ENCODE results near the gene FRMPD2.
"Not testable (repeated sequence)": the region's sequence is repeated elsewhere in the genome, so short reads cannot be mapped to it uniquely, and the experiment has no call there.

The FRMPD2 gene

DNA sequence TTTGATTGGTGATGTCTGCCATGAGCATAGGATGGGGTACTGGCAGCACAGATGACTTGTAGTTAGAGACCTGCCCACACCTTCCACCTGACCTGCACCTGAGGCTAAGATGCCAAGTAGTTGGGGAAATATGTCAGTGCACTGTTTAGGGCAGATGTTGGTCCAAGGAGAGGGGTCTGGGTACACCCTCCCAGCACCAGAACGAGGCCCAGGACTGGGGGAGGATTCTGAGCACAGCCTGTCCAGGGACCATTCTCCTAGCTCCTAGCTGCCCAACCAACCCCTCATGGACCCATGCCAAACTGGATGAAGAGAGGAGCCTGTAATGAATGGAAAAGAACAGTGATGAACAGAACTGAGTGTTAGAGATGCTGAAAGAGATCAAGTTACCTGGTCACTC is 28.0 kb downstream of the FRMPD2 start:
- Histone ChIP-seq H3K4me3 (ENCODE audit: low read length, poor library complexity, severe bottlenecking) (no peak overlapping the region), H2AFZ (ENCODE audit: low read length) (no peak overlapping the region), H3F3A (ENCODE audit: low read depth) (no peaks in the 10 kb centered on the region), H3K36me3 (ENCODE audit: insufficient read depth, low read length) (no peaks in the 10 kb centered on the region), H3K79me2 (ENCODE audit: insufficient read depth, low read length) (no peaks in the 10 kb centered on the region), H3K9me3 (ENCODE audit: insufficient read depth, low read depth, low read length) (no peaks in the 10 kb centered on the region), H3K4me2 (ENCODE audit: low read depth, low read length, poor library complexity, severe bottlenecking) (no peak overlapping the region), H3K9ac (ENCODE audit: low read depth, low read length, poor library complexity, severe bottlenecking) (no peak overlapping the region), H3K9me2 (replicated peaks; ENCODE audit: low read depth, low read length) (no peaks in the 10 kb centered on the region), H4K20me1 (ENCODE audit: insufficient read depth, low read length, poor library complexity, severe bottlenecking) (no peaks in the 10 kb centered on the region), H3K27me3 (ENCODE audit: insufficient read depth, low read length, poor library complexity, severe bottlenecking) (no peaks in the 10 kb centered on the region), H3K4me1 (ENCODE audit: insufficient read depth, low read length, poor library complexity, severe bottlenecking) (no peaks in the 10 kb centered on the region)
- TF ChIP-seq, protein P1, sequence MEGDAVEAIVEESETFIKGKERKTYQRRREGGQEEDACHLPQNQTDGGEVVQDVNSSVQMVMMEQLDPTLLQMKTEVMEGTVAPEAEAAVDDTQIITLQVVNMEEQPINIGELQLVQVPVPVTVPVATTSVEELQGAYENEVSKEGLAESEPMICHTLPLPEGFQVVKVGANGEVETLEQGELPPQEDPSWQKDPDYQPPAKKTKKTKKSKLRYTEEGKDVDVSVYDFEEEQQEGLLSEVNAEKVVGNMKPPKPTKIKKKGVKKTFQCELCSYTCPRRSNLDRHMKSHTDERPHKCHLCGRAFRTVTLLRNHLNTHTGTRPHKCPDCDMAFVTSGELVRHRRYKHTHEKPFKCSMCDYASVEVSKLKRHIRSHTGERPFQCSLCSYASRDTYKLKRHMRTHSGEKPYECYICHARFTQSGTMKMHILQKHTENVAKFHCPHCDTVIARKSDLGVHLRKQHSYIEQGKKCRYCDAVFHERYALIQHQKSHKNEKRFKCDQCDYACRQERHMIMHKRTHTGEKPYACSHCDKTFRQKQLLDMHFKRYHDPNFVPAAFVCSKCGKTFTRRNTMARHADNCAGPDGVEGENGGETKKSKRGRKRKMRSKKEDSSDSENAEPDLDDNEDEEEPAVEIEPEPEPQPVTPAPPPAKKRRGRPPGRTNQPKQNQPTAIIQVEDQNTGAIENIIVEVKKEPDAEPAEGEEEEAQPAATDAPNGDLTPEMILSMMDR (conservative IDR thresholded peaks at IDR 0.05; ENCODE audit: low read length): no peak
- TF ChIP-seq EZH2phosphoT487 (IDR thresholded peaks at IDR 0.05; ENCODE audit: borderline replicate concordance): no peak

DNA sequence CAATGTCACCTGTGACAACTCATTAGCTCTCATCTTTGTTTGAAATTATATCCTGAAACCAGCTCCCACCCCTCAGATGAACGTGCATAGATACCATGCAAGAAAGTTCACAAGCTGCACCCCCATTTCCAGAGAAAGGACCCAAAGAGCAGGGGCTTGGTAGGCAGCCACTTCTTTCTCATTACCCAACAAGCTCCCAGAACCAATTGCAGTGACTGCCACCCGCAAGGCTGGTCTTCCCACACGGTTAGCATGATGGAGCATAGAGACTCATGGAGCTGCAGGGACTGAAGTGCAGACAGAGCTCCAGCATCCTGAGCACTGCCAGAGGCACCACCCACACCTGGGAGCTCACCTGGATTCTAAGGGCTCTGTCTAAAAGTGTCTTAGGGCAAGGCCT is 28.5 kb downstream of the FRMPD2 start:
- H3F3A ChIP-seq (ENCODE audit: low read depth): no peaks in the 10 kb centered on the region
- H3K27me3 ChIP-seq (ENCODE audit: insufficient read depth, low read length, poor library complexity, severe bottlenecking): no peaks in the 10 kb centered on the region
- no peak overlapping the region for H3K9ac ChIP-seq (ENCODE audit: low read depth, low read length, poor library complexity, severe bottlenecking)
- H3K9me3 ChIP-seq (ENCODE audit: insufficient read depth, low read depth, low read length): no peaks in the 10 kb centered on the region
- H3K4me1 ChIP-seq (ENCODE audit: insufficient read depth, low read length, poor library complexity, severe bottlenecking): no peaks in the 10 kb centered on the region
- H3K9me2 ChIP-seq (replicated peaks; ENCODE audit: low read depth, low read length): no peaks in the 10 kb centered on the region
- H3K4me3 ChIP-seq (ENCODE audit: low read length, poor library complexity, severe bottlenecking): no peak overlapping the region
- no peak overlapping the region for H2AFZ ChIP-seq (ENCODE audit: low read length)
- TF ChIP-seq, protein P1 (conservative IDR thresholded peaks at IDR 0.05; ENCODE audit: low read length): no peak
- no peak for TF ChIP-seq EZH2phosphoT487 (IDR thresholded peaks at IDR 0.05; ENCODE audit: borderline replicate concordance)
- no peaks in the 10 kb centered on the region for H3K36me3 ChIP-seq (ENCODE audit: insufficient read depth, low read length)
- H3K79me2 ChIP-seq (ENCODE audit: insufficient read depth, low read length): no peaks in the 10 kb centered on the region
- no peaks in the 10 kb centered on the region for H4K20me1 ChIP-seq (ENCODE audit: insufficient read depth, low read length, poor library complexity, severe bottlenecking)
- H3K4me2 ChIP-seq (ENCODE audit: low read depth, low read length, poor library complexity, severe bottlenecking): no peak overlapping the region

DNA sequence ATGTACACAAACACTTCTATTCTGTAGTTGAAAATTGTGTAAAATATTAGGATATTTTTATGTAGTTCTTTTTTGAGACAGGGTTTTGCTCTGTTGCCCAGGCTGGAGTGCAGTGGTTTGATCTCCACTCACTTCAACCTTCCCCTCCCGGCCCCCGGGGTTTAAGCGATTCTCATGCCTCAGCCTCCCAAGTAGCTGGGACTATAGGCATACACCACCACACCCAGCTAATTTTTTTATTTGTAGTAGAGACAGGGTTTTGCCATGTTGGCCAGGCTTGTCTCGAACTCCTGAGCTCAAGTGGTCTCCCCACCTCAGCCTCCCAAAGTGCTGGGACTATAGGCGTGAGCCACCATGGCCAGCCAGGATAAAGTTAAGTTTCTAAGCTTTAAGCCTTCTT is 30.6 kb downstream of the FRMPD2 start:
- H3K27me3 ChIP-seq (ENCODE audit: insufficient read depth, low read length, poor library complexity, severe bottlenecking); H3K9me2 ChIP-seq (replicated peaks; ENCODE audit: low read depth, low read length); H3K9ac ChIP-seq (ENCODE audit: low read depth, low read length, poor library complexity, severe bottlenecking); H4K20me1 ChIP-seq (ENCODE audit: insufficient read depth, low read length, poor library complexity, severe bottlenecking); H3K9me3 ChIP-seq (ENCODE audit: insufficient read depth, low read depth, low read length); H3K4me3 ChIP-seq (ENCODE audit: low read length, poor library complexity, severe bottlenecking); H3K79me2 ChIP-seq (ENCODE audit: insufficient read depth, low read length); H3K4me2 ChIP-seq (ENCODE audit: low read depth, low read length, poor library complexity, severe bottlenecking); H3K36me3 ChIP-seq (ENCODE audit: insufficient read depth, low read length); H3K4me1 ChIP-seq (ENCODE audit: insufficient read depth, low read length, poor library complexity, severe bottlenecking); H3F3A ChIP-seq (ENCODE audit: low read depth); H2AFZ ChIP-seq (ENCODE audit: low read length): not testable (repeated sequence)

GRCh38 chr10:48243487-48243886 is 31.0 kb downstream of the FRMPD2 start:
- no peaks in the 10 kb centered on the region for H3K36me3 ChIP-seq (ENCODE audit: insufficient read depth, low read length)
- no peaks in the 10 kb centered on the region for H3F3A ChIP-seq (ENCODE audit: low read depth)
- no peak overlapping the region for H2AFZ ChIP-seq (ENCODE audit: low read length)
- TF ChIP-seq, protein P1 (conservative IDR thresholded peaks at IDR 0.05; ENCODE audit: low read length): no peak
- TF ChIP-seq EZH2phosphoT487 (IDR thresholded peaks at IDR 0.05; ENCODE audit: borderline replicate concordance): no peak
- no peak overlapping the region for H3K4me3 ChIP-seq (ENCODE audit: low read length, poor library complexity, severe bottlenecking)
- no peaks in the 10 kb centered on the region for H4K20me1 ChIP-seq (ENCODE audit: insufficient read depth, low read length, poor library complexity, severe bottlenecking)
- H3K79me2 ChIP-seq (ENCODE audit: insufficient read depth, low read length): no peaks in the 10 kb centered on the region
- no peaks in the 10 kb centered on the region for H3K9me3 ChIP-seq (ENCODE audit: insufficient read depth, low read depth, low read length)
- H3K4me1 ChIP-seq (ENCODE audit: insufficient read depth, low read length, poor library complexity, severe bottlenecking): no peaks in the 10 kb centered on the region
- no peaks in the 10 kb centered on the region for H3K27me3 ChIP-seq (ENCODE audit: insufficient read depth, low read length, poor library complexity, severe bottlenecking)
- H3K9ac ChIP-seq (ENCODE audit: low read depth, low read length, poor library complexity, severe bottlenecking): no peak overlapping the region
- no peaks in the 10 kb centered on the region for H3K9me2 ChIP-seq (replicated peaks; ENCODE audit: low read depth, low read length)
- no peak overlapping the region for H3K4me2 ChIP-seq (ENCODE audit: low read depth, low read length, poor library complexity, severe bottlenecking)

Data from Loucy (cell line).